Loucy (cell line): ENCODE measurements around the gene EIF4G3.

Source experiments
- EZH2phosphoT487 ChIP-seq: fragments of 200-600 bp; IDR thresholded peaks from 2 replicates; pipeline ENCODE4 v1.6.1; 2018; ENCODE audit warnings: antibody characterized with exemption, mild to moderate bottlenecking, moderate library complexity, borderline replicate concordance
- TF ChIP-seq, protein P1 (sequence below): fragments of 200-600 bp; sonication (generic); conservative IDR thresholded peaks from 2 replicates; pipeline ENCODE4 v1.5.1; 2014; ENCODE audit warnings: mild to moderate bottlenecking, antibody characterized with exemption, low read length

DNA sequence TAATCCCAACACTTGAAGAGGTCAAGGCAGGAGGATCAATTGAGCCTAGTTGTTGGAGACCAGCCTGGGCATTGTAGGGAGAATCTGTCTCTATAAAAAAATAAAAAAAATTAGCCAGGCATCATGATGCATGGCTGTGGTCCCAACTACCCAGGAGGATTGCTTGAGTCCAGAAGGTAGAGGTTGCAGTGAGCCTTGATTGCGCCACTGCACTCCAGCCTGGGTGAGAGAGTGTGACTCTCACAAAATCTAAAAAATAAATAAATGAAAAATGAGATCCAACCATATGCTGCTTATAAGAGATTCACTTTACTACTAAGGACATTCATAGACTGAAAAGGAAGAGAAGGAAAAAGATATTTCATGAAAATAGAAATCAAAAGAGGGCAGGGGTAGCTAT lies 342.5 kb downstream of the EIF4G3 start:
- TF ChIP-seq, protein P1, sequence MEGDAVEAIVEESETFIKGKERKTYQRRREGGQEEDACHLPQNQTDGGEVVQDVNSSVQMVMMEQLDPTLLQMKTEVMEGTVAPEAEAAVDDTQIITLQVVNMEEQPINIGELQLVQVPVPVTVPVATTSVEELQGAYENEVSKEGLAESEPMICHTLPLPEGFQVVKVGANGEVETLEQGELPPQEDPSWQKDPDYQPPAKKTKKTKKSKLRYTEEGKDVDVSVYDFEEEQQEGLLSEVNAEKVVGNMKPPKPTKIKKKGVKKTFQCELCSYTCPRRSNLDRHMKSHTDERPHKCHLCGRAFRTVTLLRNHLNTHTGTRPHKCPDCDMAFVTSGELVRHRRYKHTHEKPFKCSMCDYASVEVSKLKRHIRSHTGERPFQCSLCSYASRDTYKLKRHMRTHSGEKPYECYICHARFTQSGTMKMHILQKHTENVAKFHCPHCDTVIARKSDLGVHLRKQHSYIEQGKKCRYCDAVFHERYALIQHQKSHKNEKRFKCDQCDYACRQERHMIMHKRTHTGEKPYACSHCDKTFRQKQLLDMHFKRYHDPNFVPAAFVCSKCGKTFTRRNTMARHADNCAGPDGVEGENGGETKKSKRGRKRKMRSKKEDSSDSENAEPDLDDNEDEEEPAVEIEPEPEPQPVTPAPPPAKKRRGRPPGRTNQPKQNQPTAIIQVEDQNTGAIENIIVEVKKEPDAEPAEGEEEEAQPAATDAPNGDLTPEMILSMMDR: no peak
- TF ChIP-seq EZH2phosphoT487: no peak
